Mucosa of descending colon (tissue), 3 donors: ENCODE data around the gene NTSR1. TPM values are rescaled to one million over a fixed set of nuclear protein-coding genes. Genes with fewer than 3 reads are reported as not detected.

Experiments used
- ATAC-seq: fragments of 200-7000 bp; cut with Tn5 transposase; one replicate; pipeline ENCODE4 v1.9.1; 2020; ENCODE audit warnings: mild to moderate bottlenecking, moderate library complexity
- DNase-seq, 3 donors: peaks; one replicate each; pipeline ENCODE4 v3.0.0-alpha.2; 2020
- H3K36me3 ChIP-seq: fragments of 200-600 bp; one replicate; pipeline ENCODE4 v1.8.0; 2021; ENCODE audit warnings: low read depth, mild to moderate bottlenecking
- H3K4me1 ChIP-seq: fragments of 200-600 bp; one replicate; pipeline ENCODE4 v1.8.0; 2021; ENCODE audit warnings: low read depth, mild to moderate bottlenecking
- H3K4me3 ChIP-seq: fragments of 200-600 bp; one replicate; pipeline ENCODE4 v1.8.0; 2021; ENCODE audit warnings: mild to moderate bottlenecking
- H3K9me3 ChIP-seq: fragments of 200-600 bp; one replicate; pipeline ENCODE4 v1.8.0; 2021; ENCODE audit warnings: mild to moderate bottlenecking
- intact Hi-C, 2 donors: fragments of 100-400 bp; cut with DNase I in 1 of 2; cut with micrococcal nuclease in 1 of 2; formaldehyde crosslinking; loops; one replicate each; pipeline versions ENCODE4 v1.11.0 to v1.11.1; 2022; cut with DNase I, micrococcal nuclease
- total RNA-seq, 3 donors: library from RNA; stranded (reverse); fragmentation: NEBNext Ultra II Directional in 2 of 3; extraction: Animal tissue kit (Norgen Biotek cat#: 25700) in 2 of 3; gene quantifications; one replicate each; pipeline versions ENCODE4 v1.2.1 to v1.2.4, GENCODE V29; 2021 to 2023
- TF ChIP-seq, protein P1 (sequence below): fragments of 200-600 bp; IDR thresholded peaks from one replicate; pipeline ENCODE4 v1.8.0; 2022; ENCODE audit warnings: antibody characterized with exemption, mild to moderate bottlenecking
- donor health status: DM: no; HTN: no; CAD: no; lungs with moderate emphysema.
- donor health status: DM: no; HTN: no; CAD: no.
- donor health status: DM: no; HTN: yes; CAD: no.

Gene NTSR1
- total RNA-seq, 3 donors from 2014 or later = 0.31 to 22.1 TPM; not detected in 1

- no peaks in the 10 kb centered on the region for H3K36me3 ChIP-seq
- no peaks in the 10 kb centered on the region for H3K9me3 ChIP-seq
- peaks cover 15% of the 10 kb centered on the region for H3K4me1 ChIP-seq
- DNase-seq (no peak), ATAC-seq (no peak)
- no peak overlapping the region for H3K4me3 ChIP-seq
- intact Hi-C loops = loop anchor here in 1 of 2 donors (5.0 kb wide), 1 partner anchor 123 kb away; no protein-coding TSS in a partner anchor
- TF ChIP-seq, protein P1, sequence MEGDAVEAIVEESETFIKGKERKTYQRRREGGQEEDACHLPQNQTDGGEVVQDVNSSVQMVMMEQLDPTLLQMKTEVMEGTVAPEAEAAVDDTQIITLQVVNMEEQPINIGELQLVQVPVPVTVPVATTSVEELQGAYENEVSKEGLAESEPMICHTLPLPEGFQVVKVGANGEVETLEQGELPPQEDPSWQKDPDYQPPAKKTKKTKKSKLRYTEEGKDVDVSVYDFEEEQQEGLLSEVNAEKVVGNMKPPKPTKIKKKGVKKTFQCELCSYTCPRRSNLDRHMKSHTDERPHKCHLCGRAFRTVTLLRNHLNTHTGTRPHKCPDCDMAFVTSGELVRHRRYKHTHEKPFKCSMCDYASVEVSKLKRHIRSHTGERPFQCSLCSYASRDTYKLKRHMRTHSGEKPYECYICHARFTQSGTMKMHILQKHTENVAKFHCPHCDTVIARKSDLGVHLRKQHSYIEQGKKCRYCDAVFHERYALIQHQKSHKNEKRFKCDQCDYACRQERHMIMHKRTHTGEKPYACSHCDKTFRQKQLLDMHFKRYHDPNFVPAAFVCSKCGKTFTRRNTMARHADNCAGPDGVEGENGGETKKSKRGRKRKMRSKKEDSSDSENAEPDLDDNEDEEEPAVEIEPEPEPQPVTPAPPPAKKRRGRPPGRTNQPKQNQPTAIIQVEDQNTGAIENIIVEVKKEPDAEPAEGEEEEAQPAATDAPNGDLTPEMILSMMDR = no peak
Measured at GRCh38 chr20:62669249-62669648, 39.4 kb upstream of the NTSR1 start.

GRCh38 chr20:62670156-62670555 lies 38.5 kb upstream of the NTSR1 start:
- intact Hi-C loops = loop anchor here in 1 of 2 donors (5.0 kb wide), 1 partner anchor 117 kb away; no protein-coding TSS in a partner anchor
- TF ChIP-seq, protein P1 = no peak
- peaks cover 15% of the 10 kb centered on the region for H3K4me1 ChIP-seq
- H3K4me3 ChIP-seq = no peak overlapping the region
- no peaks in the 10 kb centered on the region for H3K9me3 ChIP-seq
- ATAC-seq = no peak
- no peaks in the 10 kb centered on the region for H3K36me3 ChIP-seq
- no peak for DNase-seq

- no peak overlapping the region for H3K4me3 ChIP-seq
- TF ChIP-seq, protein P1 = no peak
Measured at GRCh38 chr20:62670998-62671397, 37.6 kb upstream of the NTSR1 start.

GRCh38 chr20:62671765-62672164 lies 36.9 kb upstream of the NTSR1 start:
- no peak overlapping the region for H3K4me3 ChIP-seq

More at GRCh38 chr20:62670998-62671397, 37.6 kb upstream of the NTSR1 start:
- H3K4me1 ChIP-seq = peaks cover 15% of the 10 kb centered on the region
- no peaks in the 10 kb centered on the region for H3K9me3 ChIP-seq
- ATAC-seq = no peak
- H3K36me3 ChIP-seq = no peaks in the 10 kb centered on the region
- DNase-seq = no peak
- intact Hi-C loops = loop anchor here in 1 of 2 donors (5.0 kb wide), 1 partner anchor 116 kb away; no protein-coding TSS in a partner anchor

DNA sequence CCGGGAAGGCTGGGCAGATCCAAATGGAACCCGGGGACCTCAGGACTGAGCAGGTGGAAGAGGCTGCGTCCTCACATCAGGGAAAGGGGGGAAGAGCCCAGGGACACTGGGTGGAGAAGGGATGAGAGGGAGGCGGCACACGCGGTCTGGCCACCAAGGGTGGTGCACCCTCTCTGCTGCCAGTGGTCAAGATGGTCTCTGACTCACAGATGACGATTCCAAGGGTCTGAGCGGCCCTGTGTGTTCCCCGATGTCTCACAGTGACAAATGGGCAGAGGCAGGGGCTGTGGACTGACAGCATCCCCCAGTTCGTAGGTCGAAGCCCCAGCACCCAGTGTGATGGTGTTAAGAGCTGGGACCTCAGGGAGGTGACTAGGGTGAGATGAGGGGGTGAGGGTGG lies 34.3 kb upstream of the NTSR1 start:
- no peak for ATAC-seq
- no peaks in the 10 kb centered on the region for H3K36me3 ChIP-seq
- intact Hi-C loops = loop anchor here in 1 of 2 donors (5.0 kb wide), 1 partner anchor 113 kb away; no protein-coding TSS in a partner anchor

More at GRCh38 chr20:62671765-62672164, 36.9 kb upstream of the NTSR1 start:
- intact Hi-C loops = loop anchor here in 1 of 2 donors (5.0 kb wide), 1 partner anchor 116 kb away; no protein-coding TSS in a partner anchor
- Histone ChIP-seq H3K4me1 (peaks cover 10% of the 10 kb centered on the region), H3K36me3 (no peaks in the 10 kb centered on the region), H3K9me3 (no peaks in the 10 kb centered on the region)
- DNase-seq (no peak), ATAC-seq (no peak)
- TF ChIP-seq, protein P1 = no peak

More for the DNA sequence above, 34.3 kb upstream of the NTSR1 start:
- TF ChIP-seq, protein P1 = no peak
- DNase-seq = no peak
- Histone ChIP-seq H3K9me3 (no peaks in the 10 kb centered on the region), H3K4me3 (no peak overlapping the region), H3K4me1 (no peaks in the 10 kb centered on the region)
